GM12878 (cell line): ENCODE measurements around the gene NUDCD2. TPM values are rescaled to one million over a fixed set of nuclear protein-coding genes. Genes with fewer than 3 reads are reported as not detected.

Experiments used
- ATAC-seq: fragments of 200-7000 bp; cut with Tn5 transposase; 3 replicates; pipeline ENCODE4 v1.9.1; 2020; ENCODE audit warnings: mild to moderate bottlenecking, moderate library complexity
- BruUV-seq: library from RNA; stranded (reverse); fragments of 400-500 nt; replicated peaks from 2 replicates; lab custom pipeline; 2021; lab: Mats Ljungman, UMichigan
- CTCF ChIA-PET: fragments of 300-600 bp; sonication (Branson Sonifier 250); formaldehyde crosslinking; extraction: SDS; loops from one replicate; lab custom pipeline; 2021; ENCODE audit warnings: inconsistent platforms; lab: Yijun Ruan, JAX
- POLR2A ChIA-PET: fragments of 350-600 bp; formaldehyde crosslinking; extraction: SDS; loops from one replicate; lab custom pipeline; 2021; ENCODE audit warnings: inconsistent platforms; lab: Charles Lee
- RAD21 ChIA-PET: fragments of 300-600 bp; sonication (Branson Sonifier 250); formaldehyde crosslinking; loops from one replicate; lab custom pipeline; 2023; ENCODE audit warnings: antibody characterized with exemption; ENCODE audit not compliant: unreplicated experiment; lab: Charles Lee
- SMC1A ChIA-PET: fragments of 300-600 bp; sonication (Branson Sonifier 250); formaldehyde crosslinking; loops from one replicate; lab custom pipeline; 2023; ENCODE audit not compliant: unreplicated experiment, uncharacterized antibody; lab: Charles Lee
- DNase-seq: peaks from one replicate; pipeline ENCODE4 v3.0.0-alpha.2; 2011; ENCODE audit warnings: low read depth, low spot score
- FAIRE-seq: peaks from 3 replicates; lab custom pipeline; 2011; peaks lifted over from hg19 to GRCh38; lab: Jason Lieb, UNC
- H2AFZ ChIP-seq: 2 replicates; pipeline ENCODE4 v1.6.0; 2011; ENCODE audit warnings: low read depth, low read length, control low read depth; ENCODE audit not compliant: control insufficient read depth
- H3K27ac ChIP-seq: 2 replicates; pipeline ENCODE4 v1.5.1; 2011; ENCODE audit warnings: control low read depth; ENCODE audit not compliant: control insufficient read depth, insufficient read depth
- H3K27me3 ChIP-seq, 2 experiments: replicated peaks in 1 of 2; 2 replicates each; pipeline versions ENCODE4 v1.6.0 to v1.6.1; 2011; ENCODE audit warnings: low read length in 1 of 2; ENCODE audit not compliant: control insufficient read depth in 2 of 2, insufficient read depth in 2 of 2
- H3K36me3 ChIP-seq, 2 experiments: 2 replicates each; pipeline ENCODE4 v1.5.1; 2011; ENCODE audit warnings: low read length in 1 of 2; ENCODE audit not compliant: control insufficient read depth in 2 of 2, insufficient read depth in 2 of 2
- H3K4me1 ChIP-seq: 2 replicates; pipeline ENCODE4 v1.6.1; 2011; ENCODE audit warnings: mild to moderate bottlenecking, low read length, moderate library complexity, mixed read lengths; ENCODE audit not compliant: control insufficient read depth, insufficient read depth
- H3K4me2 ChIP-seq: 2 replicates; pipeline ENCODE4 v1.6.0; 2011; ENCODE audit warnings: control low read depth; ENCODE audit not compliant: control insufficient read depth, insufficient read depth
- H3K4me3 ChIP-seq: fragments of 200-600 bp; sonication (generic); 2 replicates; pipeline ENCODE4 v1.5.1; 2016
- H3K79me2 ChIP-seq: 2 replicates; pipeline ENCODE4 v1.6.0; 2011; ENCODE audit warnings: low read length; ENCODE audit not compliant: control insufficient read depth, insufficient read depth
- H3K9ac ChIP-seq: 2 replicates; pipeline ENCODE4 v1.8.0; 2011; ENCODE audit warnings: low read length, control low read depth, mixed read lengths; ENCODE audit not compliant: control insufficient read depth, insufficient read depth
- H3K9me3 ChIP-seq: replicated peaks from 3 replicates; pipeline ENCODE4 v1.5.1; 2011; ENCODE audit warnings: mild to moderate bottlenecking, low read length; ENCODE audit not compliant: control insufficient read depth, insufficient read depth
- H4K20me1 ChIP-seq: 2 replicates; pipeline ENCODE4 v1.6.0; 2011; ENCODE audit not compliant: control insufficient read depth, insufficient read depth
- CHD4 ChIP-seq: fragments of 200-600 bp; sonication (generic); IDR thresholded peaks from 2 replicates; pipeline ENCODE4 v1.6.1; 2016; ENCODE audit warnings: mild to moderate bottlenecking
- POU2F2 ChIP-seq: IDR thresholded peaks from 3 replicates; pipeline ENCODE4 v1.6.1; 2011; ENCODE audit warnings: low read depth, mild to moderate bottlenecking, low read length, borderline replicate concordance
- RUNX3 ChIP-seq: IDR thresholded peaks from 2 replicates; pipeline ENCODE4 v1.6.1; 2012; ENCODE audit warnings: low read length, inconsistent platforms
- SMC3 ChIP-seq: IDR thresholded peaks from 2 replicates; pipeline ENCODE4 v1.6.1; 2011; ENCODE audit warnings: low read length, improper control_type of control experiment, borderline replicate concordance
- YY1 ChIP-seq: IDR thresholded peaks from 2 replicates; pipeline ENCODE4 v1.6.1; 2011; ENCODE audit warnings: low read depth, mild to moderate bottlenecking, low read length
- WGBS: methylation state at CpG from one replicate; pipeline ENCODE4 v1.1.6; 2016; ENCODE audit warnings: low lambda C conversion rate; ENCODE audit not compliant: insufficient replicate concordance, insufficient coverage; ENCODE audit errors: missing lambda C conversion rate; 5-methylcytosine and 5-hydroxymethylcytosine counted together
- in situ Hi-C: fragments of 300-500 bp; cut with MboI; formaldehyde crosslinking; loops from 9 replicates; pipeline ENCODE4 v1.14.3; 2018; ENCODE audit warnings: mixed read lengths
- intact Hi-C: fragments of 100-400 bp; cut with micrococcal nuclease; formaldehyde crosslinking; loops from one replicate; pipeline ENCODE4 v1.14.2; 2022; ENCODE audit not compliant: unreplicated experiment
- polyA plus RNA-seq, 11 experiments: library from polyadenylated mRNA; depleted of rRNA in 4 of 11; unstranded in 6 of 11; stranded (reverse) in 5 of 11; fragments of >200 nt; fragmentation: Nextera tagmentation in 4 of 11; fragmentation: Illumina TruSeq in 1 of 11; extraction: Ambion mirVana in 4 of 11; extraction: Trizol in 1 of 11; gene quantifications; 1 replicate in 1 of 11; 2 replicates in 10 of 11; pipeline versions ENCODE4 v1.2.1 to v1.2.3, GENCODE V29; 2011 to 2016; ENCODE audit warnings: inconsistent platforms in 2 of 11, missing spikeins in 2 of 11, low read depth in 1 of 11
- total RNA-seq, 4 experiments: library from RNA; depleted of rRNA in 3 of 4; stranded (reverse); fragments of >200 nt in 3 of 4; fragmentation: Illumina TruSeq in 1 of 4; extraction: Trizol in 1 of 4; gene quantifications; 2 replicates each; pipeline versions ENCODE4 v1.2.1 to v1.2.3, GENCODE V29; 2013 to 2021
- TF ChIP-seq, protein P1 (sequence below): fragments of 450-650 bp; IDR thresholded peaks from 2 replicates; pipeline ENCODE4 v1.6.1; 2016; ENCODE audit warnings: mild to moderate bottlenecking
- TF ChIP-seq, protein P2 (sequence below): fragments of 450-650 bp; IDR thresholded peaks from 2 replicates; pipeline ENCODE4 v1.6.1; 2017; ENCODE audit warnings: mild to moderate bottlenecking
- TF ChIP-seq, protein P3 (sequence below): fragments of 150-350 bp; IDR thresholded peaks from 2 replicates; pipeline ENCODE4 v1.6.1; 2014; ENCODE audit warnings: mild to moderate bottlenecking, low read depth, low read length

The NUDCD2 gene
- total and polyA plus RNA-seq, 10 of the 15 experiments (the other 5 are each of a cell fraction or from before 2014, with no cell fraction given): 9.1 to 133 (median 24.6) TPM

DNA sequence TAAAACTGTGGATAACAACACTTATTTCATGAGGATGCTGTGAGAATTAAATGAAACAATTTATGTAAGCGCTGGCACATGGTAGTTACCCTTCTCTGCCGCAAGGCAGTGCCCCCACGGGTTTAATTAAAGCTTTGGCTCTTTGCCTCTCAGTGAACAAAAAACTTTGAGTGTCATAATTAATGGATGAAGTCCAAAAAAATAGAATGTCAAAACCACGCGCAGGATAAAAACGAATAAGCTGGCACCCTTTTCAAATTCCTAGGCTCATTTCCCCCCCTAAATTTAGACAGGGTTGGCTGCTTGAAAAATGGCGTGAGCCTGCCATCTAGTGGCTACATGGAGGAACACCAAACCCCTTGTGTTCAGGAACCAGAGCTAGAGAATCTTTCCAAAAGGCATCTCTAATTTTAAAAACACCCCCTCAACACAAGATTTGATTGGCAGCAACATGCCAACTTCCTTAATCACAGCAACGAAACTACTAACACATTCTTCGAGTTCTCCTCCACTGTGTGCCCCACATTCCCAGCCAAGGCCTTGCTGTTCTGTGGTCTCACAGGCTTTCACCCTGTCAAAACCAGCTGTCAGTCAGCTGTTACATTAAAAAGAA is 51.5 kb downstream of the NUDCD2 start (continued):
- TF ChIP-seq CHD4: no peak
- peak; percentile 68; the same call in 1 of the 2 replicates for TF ChIP-seq SMC3
- TF ChIP-seq, protein P1, sequence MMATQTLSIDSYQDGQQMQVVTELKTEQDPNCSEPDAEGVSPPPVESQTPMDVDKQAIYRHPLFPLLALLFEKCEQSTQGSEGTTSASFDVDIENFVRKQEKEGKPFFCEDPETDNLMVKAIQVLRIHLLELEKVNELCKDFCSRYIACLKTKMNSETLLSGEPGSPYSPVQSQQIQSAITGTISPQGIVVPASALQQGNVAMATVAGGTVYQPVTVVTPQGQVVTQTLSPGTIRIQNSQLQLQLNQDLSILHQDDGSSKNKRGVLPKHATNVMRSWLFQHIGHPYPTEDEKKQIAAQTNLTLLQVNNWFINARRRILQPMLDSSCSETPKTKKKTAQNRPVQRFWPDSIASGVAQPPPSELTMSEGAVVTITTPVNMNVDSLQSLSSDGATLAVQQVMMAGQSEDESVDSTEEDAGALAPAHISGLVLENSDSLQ: peak; percentile 65
- no peak; the same call in 2 of the 3 replicates for TF ChIP-seq POU2F2
- TF ChIP-seq, protein P2, sequence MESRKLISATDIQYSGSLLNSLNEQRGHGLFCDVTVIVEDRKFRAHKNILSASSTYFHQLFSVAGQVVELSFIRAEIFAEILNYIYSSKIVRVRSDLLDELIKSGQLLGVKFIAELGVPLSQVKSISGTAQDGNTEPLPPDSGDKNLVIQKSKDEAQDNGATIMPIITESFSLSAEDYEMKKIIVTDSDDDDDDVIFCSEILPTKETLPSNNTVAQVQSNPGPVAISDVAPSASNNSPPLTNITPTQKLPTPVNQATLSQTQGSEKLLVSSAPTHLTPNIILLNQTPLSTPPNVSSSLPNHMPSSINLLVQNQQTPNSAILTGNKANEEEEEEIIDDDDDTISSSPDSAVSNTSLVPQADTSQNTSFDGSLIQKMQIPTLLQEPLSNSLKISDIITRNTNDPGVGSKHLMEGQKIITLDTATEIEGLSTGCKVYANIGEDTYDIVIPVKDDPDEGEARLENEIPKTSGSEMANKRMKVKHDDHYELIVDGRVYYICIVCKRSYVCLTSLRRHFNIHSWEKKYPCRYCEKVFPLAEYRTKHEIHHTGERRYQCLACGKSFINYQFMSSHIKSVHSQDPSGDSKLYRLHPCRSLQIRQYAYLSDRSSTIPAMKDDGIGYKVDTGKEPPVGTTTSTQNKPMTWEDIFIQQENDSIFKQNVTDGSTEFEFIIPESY: no peak

DNA sequence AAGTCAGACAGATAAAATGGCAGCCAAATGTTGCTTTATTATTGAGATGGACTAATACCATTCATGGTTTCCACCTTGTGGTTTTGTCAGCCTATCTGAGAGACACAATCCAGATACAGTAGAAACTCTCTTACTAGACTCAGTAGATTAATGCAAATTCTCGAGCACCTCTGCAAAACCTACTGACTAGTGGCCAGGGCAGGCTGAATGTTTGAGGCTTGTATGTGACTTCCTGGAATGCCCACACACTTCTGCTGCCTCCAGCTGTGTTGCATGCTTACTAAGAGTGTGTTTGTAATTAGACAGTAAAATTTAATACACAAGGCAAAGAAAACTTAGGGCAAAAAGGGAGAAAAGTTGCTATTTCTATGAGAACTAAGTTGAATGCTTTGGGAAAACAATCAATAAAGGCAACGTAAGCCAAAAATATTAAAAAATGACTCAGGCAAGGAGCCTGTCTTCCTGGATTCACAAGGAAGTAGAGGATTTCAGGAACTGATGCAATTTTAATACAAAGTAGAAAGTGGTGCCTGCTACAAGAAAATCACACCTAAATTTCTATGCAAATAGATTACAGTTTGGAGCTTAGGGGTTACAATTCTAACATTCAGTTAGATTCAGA is 52.8 kb downstream of the NUDCD2 start:
- H3K36me3 ChIP-seq: no peaks in the 10 kb centered on the region

More for the DNA sequence above, 52.8 kb downstream of the NUDCD2 start:
- no peaks in the 10 kb centered on the region for H4K20me1 ChIP-seq
- ATAC-seq (peak; percentile 78), DNase-seq (peak; percentile 13), FAIRE-seq (no peak)
- POLR2A ChIA-PET: no interaction called here
- H3K9ac ChIP-seq: no peak overlapping the region
- TF ChIP-seq, protein P3, sequence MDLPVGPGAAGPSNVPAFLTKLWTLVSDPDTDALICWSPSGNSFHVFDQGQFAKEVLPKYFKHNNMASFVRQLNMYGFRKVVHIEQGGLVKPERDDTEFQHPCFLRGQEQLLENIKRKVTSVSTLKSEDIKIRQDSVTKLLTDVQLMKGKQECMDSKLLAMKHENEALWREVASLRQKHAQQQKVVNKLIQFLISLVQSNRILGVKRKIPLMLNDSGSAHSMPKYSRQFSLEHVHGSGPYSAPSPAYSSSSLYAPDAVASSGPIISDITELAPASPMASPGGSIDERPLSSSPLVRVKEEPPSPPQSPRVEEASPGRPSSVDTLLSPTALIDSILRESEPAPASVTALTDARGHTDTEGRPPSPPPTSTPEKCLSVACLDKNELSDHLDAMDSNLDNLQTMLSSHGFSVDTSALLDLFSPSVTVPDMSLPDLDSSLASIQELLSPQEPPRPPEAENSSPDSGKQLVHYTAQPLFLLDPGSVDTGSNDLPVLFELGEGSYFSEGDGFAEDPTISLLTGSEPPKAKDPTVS: no peak
- peak; percentile 49 for TF ChIP-seq RUNX3
- peak; percentile 23; the same call in 1 of the 2 replicates for TF ChIP-seq YY1
- SMC1A ChIA-PET: interaction anchor here (1.0 to 3.2 kb wide), 7 partner anchors 30 to 1197 kb away, joined by 3 to 13 read pairs (median 5); partner anchors contain the start of gene CCNG1
- no peak overlapping the region for H3K4me2 ChIP-seq
- in situ Hi-C loops (no loop called here), intact Hi-C loops (loop anchor here (5.0 kb wide), 4 partner anchors 330 to 1865 kb away; no protein-coding TSS in a partner anchor)
- no peak overlapping the region for H3K27ac ChIP-seq
- CTCF ChIA-PET: interaction anchor here (0.9 to 4.0 kb wide), 8 partner anchors 25 to 1863 kb away, joined by 3 to 62 read pairs (median 3); no protein-coding TSS in a partner anchor
- WGBS: 25% methylated on average over 2 of the region's 2 CpGs
- H3K79me2 ChIP-seq: no peaks in the 10 kb centered on the region
- no peak overlapping the region; the same call in 1 of the 2 replicates for H2AFZ ChIP-seq
- no TSS peak for BruUV-seq
- RAD21 ChIA-PET: no interaction called here
- H3K27me3 ChIP-seq: no peaks in the 10 kb centered on the region; a peak in 1 of 4 replicates
- H3K4me3 ChIP-seq: no peak overlapping the region
- peaks cover 5% of the 10 kb centered on the region for H3K4me1 ChIP-seq
- no peaks in the 10 kb centered on the region for H3K9me3 ChIP-seq
